GM20000 (cell line): ENCODE data around the gene ABHD16A.
A peak's percentile ranks its signal among the peaks of the same experiment; 100 is the strongest.

Source experiments
- DNase-seq: peaks from one replicate; pipeline ENCODE4 v3.0.0; 2012; ENCODE audit warnings: low spot score
- CTCF ChIP-seq: IDR thresholded peaks from 2 replicates; pipeline ENCODE4 v1.5.1; 2012; ENCODE audit warnings: mild to moderate bottlenecking, control low read depth; ENCODE audit errors: extremely low read depth, missing control alignments

ABHD16A gene

DNA sequence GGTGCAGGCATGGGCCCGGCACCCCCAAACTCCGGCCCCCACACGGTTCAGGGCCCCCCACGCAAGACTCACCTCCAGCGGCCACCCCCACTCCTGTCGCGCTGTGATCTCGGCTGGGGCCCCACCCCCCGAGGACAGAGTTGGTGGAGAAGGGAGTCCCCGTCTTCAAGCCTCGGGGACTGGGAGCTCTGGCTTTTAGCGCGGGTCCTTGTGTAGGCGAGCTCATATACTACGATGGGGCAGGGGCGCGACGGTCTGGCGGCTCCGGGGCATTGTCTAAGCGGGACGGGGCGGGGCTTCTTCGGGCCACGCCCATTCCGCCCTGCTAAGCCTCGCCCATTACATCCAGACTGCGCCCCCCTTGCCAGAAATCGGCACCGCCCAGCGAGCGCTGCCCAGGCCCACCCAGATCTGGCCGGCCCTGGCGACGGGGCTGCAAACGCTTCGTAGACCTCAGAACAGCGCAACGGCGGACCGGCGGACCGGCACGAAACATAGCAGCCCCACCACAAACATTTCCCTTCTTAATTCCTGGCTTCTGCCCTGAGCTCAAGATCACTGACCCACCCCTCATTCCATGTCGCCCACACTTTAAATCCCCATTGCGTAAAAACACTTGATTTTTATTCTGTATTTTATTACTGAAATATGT lies 27.0 kb upstream of the ABHD16A start:
- peak; percentile 80 for DNase-seq
- TF ChIP-seq CTCF = no peak

DNA sequence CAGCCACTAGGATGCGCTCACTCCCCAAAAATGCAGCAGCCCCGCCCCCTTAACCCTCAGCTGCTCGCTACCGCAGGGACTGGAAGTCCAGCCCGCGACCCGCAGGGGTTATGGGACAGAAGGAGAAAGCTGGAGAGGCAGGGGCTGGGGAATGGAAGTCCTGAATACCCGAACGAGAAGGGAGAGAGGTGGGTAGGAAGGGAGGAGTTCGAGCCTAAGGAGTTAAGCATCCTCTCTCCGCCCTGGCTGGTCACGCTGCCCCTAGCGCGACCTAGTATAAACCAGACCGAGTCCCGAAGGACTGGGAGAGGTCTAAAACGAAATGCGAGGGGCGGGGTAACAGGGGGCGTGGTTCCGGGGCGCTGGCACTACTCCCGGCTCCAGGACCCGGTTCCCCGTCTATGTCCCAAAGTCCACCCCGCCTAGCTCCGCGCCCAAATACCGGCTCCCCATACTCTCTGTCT lies 26.4 kb upstream of the ABHD16A start:
- TF ChIP-seq CTCF = no peak
- peak; percentile 83 for DNase-seq

GRCh38 chr6:31728767-31729514 lies 25.8 kb upstream of the ABHD16A start, which contains the start of gene DDAH2:
TSS of gene DDAH2 (minus strand) at chr6:31729299. CDS start at chr6:31729161, 138 bp downstream.
- no peak for DNase-seq
- TF ChIP-seq CTCF = peak; percentile 91

DNA sequence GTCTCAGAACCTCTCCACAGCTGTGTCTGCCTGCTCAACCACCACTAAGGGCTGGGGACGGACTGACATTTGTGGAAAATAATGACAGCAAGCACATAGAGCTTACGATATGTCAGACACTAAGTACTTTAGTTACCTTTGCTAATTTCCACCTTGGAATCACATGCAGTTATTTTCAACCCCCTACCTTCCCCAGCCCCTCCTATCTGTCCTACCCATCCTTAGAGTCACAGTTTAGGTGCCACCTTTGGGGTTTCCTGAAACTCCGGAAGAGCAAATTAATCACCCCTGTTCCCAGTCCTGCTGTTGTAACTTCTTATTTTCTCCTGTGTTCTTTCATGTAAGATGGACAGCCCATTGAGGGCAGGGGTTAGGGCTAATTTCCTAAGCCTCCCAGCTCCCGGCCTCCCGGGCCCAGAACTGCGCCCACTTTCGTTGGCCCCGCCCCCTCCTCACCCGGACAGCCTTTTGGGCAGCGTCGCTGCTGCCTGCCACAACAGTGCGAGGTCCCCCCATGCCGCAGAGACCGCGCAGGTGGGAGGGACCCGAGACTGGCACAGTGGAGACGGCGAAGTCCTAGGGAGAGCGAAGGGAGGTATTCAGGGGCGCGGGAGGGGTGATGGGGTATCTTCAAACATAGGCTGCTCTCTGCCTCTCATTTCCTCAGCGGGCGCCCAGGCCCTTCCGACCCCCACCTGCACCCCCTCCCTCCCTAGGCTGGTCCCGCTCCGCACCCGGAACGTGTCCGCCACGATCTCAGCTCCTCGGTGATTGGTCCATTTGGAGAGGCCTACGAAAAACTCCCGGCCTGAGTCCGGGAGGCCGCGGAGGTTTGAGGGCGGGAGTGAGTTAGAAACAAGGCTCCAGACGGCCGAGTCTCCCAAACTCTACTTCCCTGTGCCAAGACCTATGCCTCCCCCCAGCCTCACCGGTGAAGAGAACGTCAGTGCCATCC lies 24.9 kb upstream of the ABHD16A start:
- TF ChIP-seq CTCF = no peak
- no peak for DNase-seq

DNA sequence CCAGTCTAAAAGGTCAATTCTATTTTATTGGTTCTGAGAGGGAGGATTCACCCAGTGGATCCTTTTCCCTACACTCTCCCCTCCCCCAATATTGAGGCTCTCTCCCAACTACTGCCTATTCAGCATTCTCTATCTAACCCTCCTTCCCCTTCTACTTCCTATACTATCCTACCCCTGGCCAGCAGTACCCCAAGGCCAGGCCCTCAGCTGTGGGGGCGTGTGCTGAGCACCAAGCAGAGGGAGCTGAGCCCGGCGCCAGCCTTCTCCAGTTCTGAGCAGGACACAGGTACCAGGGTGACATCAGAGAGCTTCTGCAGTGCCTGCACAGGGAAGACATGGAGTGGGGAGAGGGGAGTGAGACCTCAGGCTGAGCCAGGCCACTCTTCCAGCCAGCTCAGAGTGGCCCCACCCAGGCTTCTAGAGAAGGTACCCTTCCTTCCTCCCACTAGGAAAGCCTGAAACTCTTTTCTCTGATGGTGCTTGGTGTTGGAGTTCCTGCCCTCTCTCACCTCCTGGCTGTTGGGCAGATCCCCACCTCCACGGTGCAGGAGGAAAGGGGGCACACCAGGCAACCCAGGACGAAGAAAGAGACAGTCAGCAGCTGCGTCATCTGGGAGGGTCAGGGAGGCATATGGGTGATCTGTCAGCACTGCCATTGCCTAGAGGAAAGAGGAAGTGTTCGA lies 24.1 kb upstream of the ABHD16A start:
- DNase-seq = peak; percentile 90
- no peak for TF ChIP-seq CTCF

- DNase-seq = no peak
- no peak for TF ChIP-seq CTCF
Observed at GRCh38 chr6:31725502-31726350, 22.6 kb upstream of the ABHD16A start.
